ENCODE data around the gene ASIC1.
"Not testable (repeated sequence)": the region's sequence is repeated elsewhere in the genome, so short reads cannot be mapped to it uniquely, and the experiment has no call there.

Gene ASIC1

DNA sequence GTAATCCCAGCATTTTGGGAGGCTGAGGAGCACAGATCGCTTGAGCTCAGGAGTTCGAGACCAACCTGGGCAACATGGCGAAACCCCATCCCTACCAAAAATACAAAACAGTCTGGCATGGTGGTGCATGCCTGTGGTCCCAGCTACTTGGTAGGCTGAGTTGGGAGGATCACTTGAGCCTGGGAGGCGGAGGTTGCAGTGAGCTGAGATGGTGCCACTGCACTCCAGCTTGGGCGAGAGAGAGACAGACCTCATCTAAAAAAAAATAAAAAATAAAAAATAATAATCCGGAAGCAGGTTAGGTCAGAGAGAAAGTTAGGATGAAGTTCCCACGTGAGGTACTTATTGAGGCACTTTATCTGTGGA lies 27.0 kb downstream of the ASIC1 start:
- not testable (repeated sequence) for H3K4me1 ChIP-seq (ENCODE audit: control insufficient read depth, insufficient read depth, low read length); H3K27me3 ChIP-seq (ENCODE audit: control insufficient read depth, insufficient read depth, low read length); DNase-seq (ENCODE audit: low read depth, low spot score); H3K9me3 ChIP-seq (ENCODE audit: control insufficient read depth, insufficient read depth, low read length); H3K27ac ChIP-seq (ENCODE audit: low read length)
- WGBS (ENCODE audit: insufficient coverage, insufficient read length), result no CpG with 5 or more reads among the region's 7 CpGs
- peaks cover 16% of the 10 kb centered on the region; the same call in 1 of the 2 replicates for H3K36me3 ChIP-seq (ENCODE audit: control insufficient read depth, insufficient read depth, low read length)
- H3K4me3 ChIP-seq (ENCODE audit: low read length), result peak overlapping the region; percentile 93; the same call in 1 of the 2 replicates

DNA sequence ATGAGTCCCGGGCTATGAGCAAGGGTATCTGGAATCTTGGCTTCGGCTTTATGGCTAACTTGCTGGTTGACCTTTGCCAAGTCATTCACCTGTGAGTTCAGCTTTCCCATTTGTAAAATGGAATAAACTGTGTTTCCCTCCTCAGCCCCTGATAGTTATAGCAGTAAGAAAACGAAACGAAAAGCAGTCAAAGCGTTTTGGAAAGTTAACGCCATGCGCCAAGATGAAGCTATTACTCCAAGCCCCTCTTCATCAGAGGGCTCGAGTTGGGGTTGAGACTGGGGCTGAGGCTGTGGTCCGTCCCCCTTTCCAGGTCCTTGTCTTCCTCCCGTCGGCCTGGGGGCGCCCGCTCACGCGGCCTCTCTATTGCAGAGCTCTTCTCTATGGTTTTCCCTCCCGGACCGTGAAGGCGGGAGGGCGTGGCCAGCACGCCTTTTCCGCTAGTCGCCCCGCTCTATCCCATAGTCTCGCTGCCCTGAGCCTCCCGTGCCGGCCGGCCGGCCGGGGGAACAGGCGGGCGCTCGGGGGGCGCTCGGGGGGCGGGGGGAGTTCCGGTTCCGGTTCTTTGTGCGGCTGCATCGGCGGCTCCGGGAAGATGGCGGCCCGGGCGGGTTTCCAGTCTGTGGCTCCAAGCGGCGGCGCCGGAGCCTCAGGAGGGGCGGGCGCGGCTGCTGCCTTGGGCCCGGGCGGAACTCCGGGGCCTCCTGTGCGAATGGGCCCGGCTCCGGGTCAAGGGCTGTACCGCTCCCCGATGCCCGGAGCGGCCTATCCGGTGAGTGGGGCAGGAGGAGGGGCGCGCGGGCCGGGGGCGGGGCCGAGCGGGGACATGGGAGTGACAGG lies 27.6 kb downstream of the ASIC1 start, which contains the start of gene SMARCD1:
SMARCD1 (plus strand) TSS at position 568 of the 840 bp plus-strand sequence; CDS start at position 596, 28 bp downstream.
- WGBS (ENCODE audit: insufficient coverage, insufficient read length), result no CpG with 5 or more reads among the region's 69 CpGs
- H3K36me3 ChIP-seq (ENCODE audit: control insufficient read depth, insufficient read depth, low read length), result peaks cover 20% of the 10 kb centered on the region; the same call in 1 of the 2 replicates

DNA sequence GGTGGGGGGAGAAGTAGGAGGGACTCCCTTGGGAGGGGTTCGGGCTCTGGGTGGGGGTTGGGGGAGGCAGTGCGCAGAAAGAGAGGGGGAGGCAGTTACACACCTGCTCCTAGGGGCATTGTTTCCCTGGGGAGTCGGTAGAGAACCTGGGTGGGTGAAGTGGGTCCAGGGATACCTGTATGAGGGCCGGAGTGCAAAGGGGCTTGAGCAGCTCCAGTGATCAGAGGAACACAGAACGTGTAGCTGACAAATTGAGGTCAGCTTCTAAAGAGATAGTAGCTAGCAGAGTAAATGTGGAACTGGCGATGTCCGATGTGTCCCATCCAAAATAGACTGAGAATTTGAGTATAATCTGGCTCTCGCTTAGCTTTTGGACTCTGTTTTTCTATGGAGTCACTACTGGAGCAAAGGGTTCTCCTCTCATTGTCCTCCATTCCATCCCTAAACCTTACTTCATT lies 28.2 kb downstream of the ASIC1 start:
- Histone ChIP-seq H3K9me3 (ENCODE audit: control insufficient read depth, insufficient read depth, low read length) (no peaks in the 10 kb centered on the region), H3K4me3 (ENCODE audit: low read length) (peak overlapping the region; percentile 93), H3K36me3 (ENCODE audit: control insufficient read depth, insufficient read depth, low read length) (peaks cover 25% of the 10 kb centered on the region; the same call in 1 of the 2 replicates), H3K27ac (ENCODE audit: low read length) (no peak overlapping the region), H3K27me3 (ENCODE audit: control insufficient read depth, insufficient read depth, low read length) (peaks cover 1% of the 10 kb centered on the region; the same call in 1 of the 2 replicates), H3K4me1 (ENCODE audit: control insufficient read depth, insufficient read depth, low read length) (no peaks in the 10 kb centered on the region; the same call in 1 of the 2 replicates)
- no CpG with 5 or more reads among the region's 8 CpGs for WGBS (ENCODE audit: insufficient coverage, insufficient read length)
- DNase-seq (ENCODE audit: low read depth, low spot score), result no peak

More for the DNA sequence above, 27.6 kb downstream of the ASIC1 start, which contains the start of gene SMARCD1:
- H3K4me1 ChIP-seq (ENCODE audit: control insufficient read depth, insufficient read depth, low read length), result no peaks in the 10 kb centered on the region; the same call in 1 of the 2 replicates
- H3K4me3 ChIP-seq (ENCODE audit: low read length), result peak within 1 kb of the TSS; percentile 93
- H3K27ac ChIP-seq (ENCODE audit: low read length), result no peak within 1 kb of the TSS
- H3K9me3 ChIP-seq (ENCODE audit: control insufficient read depth, insufficient read depth, low read length), result no peaks in the 10 kb centered on the region
- H3K27me3 ChIP-seq (ENCODE audit: control insufficient read depth, insufficient read depth, low read length), result peaks cover 1% of the 10 kb centered on the region; the same call in 1 of the 2 replicates
- DNase-seq (ENCODE audit: low read depth, low spot score), result peak; percentile 88

DNA sequence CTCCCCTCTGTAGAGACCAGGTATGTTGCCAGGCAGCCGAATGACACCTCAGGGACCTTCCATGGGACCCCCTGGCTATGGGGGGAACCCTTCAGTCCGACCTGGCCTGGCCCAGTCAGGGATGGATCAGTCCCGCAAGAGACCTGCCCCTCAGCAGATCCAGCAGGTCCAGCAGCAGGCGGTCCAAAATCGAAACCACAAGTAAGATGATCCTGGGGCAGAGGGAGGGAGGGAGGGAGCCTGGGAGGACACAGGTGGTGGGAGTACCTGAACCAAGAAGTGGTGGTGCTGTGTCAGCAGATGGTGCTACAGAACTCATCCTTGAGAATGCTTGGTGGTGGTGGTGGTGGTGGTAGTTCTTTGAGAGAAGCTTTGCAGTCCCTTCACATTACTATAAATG lies 28.8 kb downstream of the ASIC1 start:
- WGBS (ENCODE audit: insufficient coverage, insufficient read length), result no CpG with 5 or more reads among the region's 5 CpGs
- H3K36me3 ChIP-seq (ENCODE audit: control insufficient read depth, insufficient read depth, low read length), result peaks cover 25% of the 10 kb centered on the region; the same call in 1 of the 2 replicates
- DNase-seq (ENCODE audit: low read depth, low spot score), result no peak

DNA sequence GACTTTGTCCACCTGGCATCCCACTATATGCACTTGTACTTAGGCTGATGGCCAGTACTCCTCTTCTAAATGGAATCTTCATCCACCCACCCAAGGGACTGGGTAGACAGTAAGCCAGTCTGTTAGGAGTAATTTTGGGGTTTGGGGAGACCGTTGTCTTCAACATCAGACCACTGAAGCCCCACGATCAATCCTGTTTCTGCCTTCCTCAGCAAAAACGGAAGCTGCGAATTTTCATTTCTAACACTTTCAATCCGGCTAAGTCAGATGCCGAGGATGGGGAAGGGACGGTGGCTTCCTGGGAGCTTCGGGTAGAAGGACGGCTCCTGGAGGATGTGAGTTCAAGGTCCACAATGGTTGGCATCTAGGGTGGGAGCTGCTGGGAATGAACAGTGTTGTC lies 29.8 kb downstream of the ASIC1 start:
- Histone ChIP-seq H3K27me3 (ENCODE audit: control insufficient read depth, insufficient read depth, low read length) (no peaks in the 10 kb centered on the region), H3K27ac (ENCODE audit: low read length) (no peak overlapping the region), H3K4me3 (ENCODE audit: low read length) (no peak overlapping the region), H3K9me3 (ENCODE audit: control insufficient read depth, insufficient read depth, low read length) (no peaks in the 10 kb centered on the region), H3K36me3 (ENCODE audit: control insufficient read depth, insufficient read depth, low read length) (peaks cover 25% of the 10 kb centered on the region; the same call in 1 of the 2 replicates), H3K4me1 (ENCODE audit: control insufficient read depth, insufficient read depth, low read length) (no peaks in the 10 kb centered on the region; the same call in 1 of the 2 replicates)
- WGBS (ENCODE audit: insufficient coverage, insufficient read length), result no CpG with 5 or more reads among the region's 9 CpGs
- no peak for DNase-seq (ENCODE audit: low read depth, low spot score)

More for the DNA sequence above, 28.8 kb downstream of the ASIC1 start:
- Histone ChIP-seq H3K4me3 (ENCODE audit: low read length) (no peak overlapping the region; the same call in 1 of the 2 replicates), H3K27me3 (ENCODE audit: control insufficient read depth, insufficient read depth, low read length) (peaks cover 1% of the 10 kb centered on the region; the same call in 1 of the 2 replicates), H3K27ac (ENCODE audit: low read length) (no peak overlapping the region), H3K4me1 (ENCODE audit: control insufficient read depth, insufficient read depth, low read length) (no peaks in the 10 kb centered on the region; the same call in 1 of the 2 replicates), H3K9me3 (ENCODE audit: control insufficient read depth, insufficient read depth, low read length) (no peaks in the 10 kb centered on the region)

DNA sequence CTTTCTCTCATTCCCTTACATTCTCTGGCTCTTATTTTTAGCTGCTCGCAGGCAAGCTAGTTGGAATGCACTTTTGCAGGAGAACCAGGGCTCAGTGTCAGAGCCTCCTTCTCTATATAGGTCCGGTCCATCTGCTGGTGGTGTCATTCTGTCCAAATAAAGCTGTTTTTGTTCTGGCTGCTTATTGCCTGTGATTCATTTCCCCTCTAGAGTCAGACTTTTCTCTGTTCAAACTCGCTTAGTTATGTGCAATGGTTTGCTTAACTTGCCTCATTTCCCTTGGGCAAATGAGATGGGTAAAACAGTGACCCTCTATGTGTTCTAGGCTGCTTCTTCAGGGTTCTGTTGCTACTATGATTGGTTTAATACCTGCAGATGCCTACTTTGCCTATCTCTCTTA lies 30.6 kb downstream of the ASIC1 start:
- no peaks in the 10 kb centered on the region; the same call in 1 of the 2 replicates for H3K4me1 ChIP-seq (ENCODE audit: control insufficient read depth, insufficient read depth, low read length)
- no peaks in the 10 kb centered on the region for H3K27me3 ChIP-seq (ENCODE audit: control insufficient read depth, insufficient read depth, low read length)
- no peaks in the 10 kb centered on the region for H3K9me3 ChIP-seq (ENCODE audit: control insufficient read depth, insufficient read depth, low read length)
- peaks cover 25% of the 10 kb centered on the region; the same call in 1 of the 2 replicates for H3K36me3 ChIP-seq (ENCODE audit: control insufficient read depth, insufficient read depth, low read length)
- no peak for DNase-seq (ENCODE audit: low read depth, low spot score)
- H3K27ac ChIP-seq (ENCODE audit: low read length), result no peak overlapping the region
- no peak overlapping the region for H3K4me3 ChIP-seq (ENCODE audit: low read length)
- WGBS (ENCODE audit: insufficient coverage, insufficient read length), result no CpG with 5 or more reads among the region's 3 CpGs

DNA sequence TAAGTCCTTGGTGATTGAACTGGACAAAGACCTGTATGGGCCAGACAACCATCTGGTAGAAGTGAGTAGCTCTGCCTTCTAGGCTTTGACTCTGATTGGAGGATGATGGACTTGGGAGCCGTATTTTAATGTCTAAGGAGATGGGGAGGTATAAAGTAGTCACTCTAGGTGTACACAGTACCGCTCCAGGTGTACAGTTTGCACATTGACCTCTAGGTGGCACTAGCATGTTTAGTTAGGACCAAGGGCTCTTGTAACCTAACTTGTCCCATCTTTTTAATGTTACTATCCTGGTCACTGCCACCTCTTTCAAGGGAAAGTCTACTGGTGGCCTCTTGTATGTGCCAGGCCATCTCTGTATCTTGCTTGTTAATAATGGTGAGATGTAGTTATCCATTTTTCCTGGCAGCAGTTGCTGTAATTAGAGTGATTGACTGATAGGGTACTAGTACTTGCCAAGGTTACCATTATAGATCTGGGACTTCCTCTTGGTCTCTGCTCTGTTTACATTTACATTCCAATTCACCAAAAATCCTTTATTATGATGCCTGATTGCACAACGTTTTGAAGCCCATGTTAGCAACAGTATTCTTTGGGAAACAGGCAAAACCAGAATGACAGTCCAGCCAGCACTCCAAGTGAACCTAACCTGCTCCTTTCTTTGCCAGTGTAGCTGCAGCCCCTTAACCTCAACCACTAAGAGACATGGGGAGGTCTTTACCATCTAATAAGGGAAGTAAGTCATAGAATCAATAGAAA lies 31.4 kb downstream of the ASIC1 start:
- H3K4me3 ChIP-seq (ENCODE audit: low read length), result no peak overlapping the region
- H3K27me3 ChIP-seq (ENCODE audit: control insufficient read depth, insufficient read depth, low read length), result no peaks in the 10 kb centered on the region
- WGBS (ENCODE audit: insufficient coverage, insufficient read length), result no CpG with 5 or more reads among the region's 3 CpGs
- peaks cover 27% of the 10 kb centered on the region; the same call in 1 of the 2 replicates for H3K36me3 ChIP-seq (ENCODE audit: control insufficient read depth, insufficient read depth, low read length)
- H3K27ac ChIP-seq (ENCODE audit: low read length), result no peak overlapping the region
- no peaks in the 10 kb centered on the region for H3K9me3 ChIP-seq (ENCODE audit: control insufficient read depth, insufficient read depth, low read length)
- no peak for DNase-seq (ENCODE audit: low read depth, low spot score)
- H3K4me1 ChIP-seq (ENCODE audit: control insufficient read depth, insufficient read depth, low read length), result no peaks in the 10 kb centered on the region; the same call in 1 of the 2 replicates

DNA sequence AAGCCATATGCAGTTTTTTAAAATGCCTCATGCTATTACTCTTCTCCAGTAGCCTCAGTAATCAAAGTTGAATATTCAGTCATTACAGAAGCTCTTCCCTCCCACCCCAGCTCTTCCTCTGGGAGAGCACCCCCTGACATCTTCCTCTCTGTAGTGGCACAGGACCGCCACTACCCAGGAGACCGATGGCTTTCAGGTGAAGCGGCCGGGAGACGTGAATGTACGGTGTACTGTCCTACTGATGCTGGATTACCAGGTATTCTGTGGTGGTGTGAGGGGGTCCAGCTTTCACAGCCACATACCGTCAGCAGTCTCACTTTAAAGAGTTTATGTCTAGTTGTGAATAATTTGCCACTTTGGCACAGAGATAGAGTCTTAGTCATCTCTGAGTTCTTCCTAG lies 32.3 kb downstream of the ASIC1 start:
- H3K27ac ChIP-seq (ENCODE audit: low read length), result no peak overlapping the region
- H3K4me1 ChIP-seq (ENCODE audit: control insufficient read depth, insufficient read depth, low read length), result no peaks in the 10 kb centered on the region
- no peak overlapping the region for H3K4me3 ChIP-seq (ENCODE audit: low read length)
- no peak for DNase-seq (ENCODE audit: low read depth, low spot score)
- H3K9me3 ChIP-seq (ENCODE audit: control insufficient read depth, insufficient read depth, low read length), result no peaks in the 10 kb centered on the region
- WGBS (ENCODE audit: insufficient coverage, insufficient read length), result no CpG with 5 or more reads among the region's 7 CpGs
- peaks cover 33% of the 10 kb centered on the region; the same call in 1 of the 2 replicates for H3K36me3 ChIP-seq (ENCODE audit: control insufficient read depth, insufficient read depth, low read length)
- H3K27me3 ChIP-seq (ENCODE audit: control insufficient read depth, insufficient read depth, low read length), result no peaks in the 10 kb centered on the region

DNA sequence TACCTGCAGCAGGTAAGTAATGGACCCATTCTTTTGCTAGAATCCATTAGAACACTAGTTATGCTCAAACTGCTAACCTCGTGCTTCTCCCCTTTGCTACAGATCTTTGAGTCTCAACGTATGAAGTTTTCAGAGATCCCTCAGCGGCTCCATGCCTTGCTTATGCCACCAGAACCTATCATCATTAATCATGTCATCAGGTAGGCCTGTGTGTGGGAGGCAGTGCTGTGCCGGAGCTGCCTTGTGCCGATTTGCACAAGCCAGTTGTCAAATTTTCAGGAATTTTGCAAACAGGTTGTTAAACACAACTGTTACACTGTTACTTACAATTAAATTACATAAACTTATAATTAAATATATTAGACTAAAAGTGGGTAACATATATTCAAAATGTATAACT lies 33.0 kb downstream of the ASIC1 start:
- WGBS (ENCODE audit: insufficient coverage, insufficient read length), result no CpG with 5 or more reads among the region's 5 CpGs

DNA sequence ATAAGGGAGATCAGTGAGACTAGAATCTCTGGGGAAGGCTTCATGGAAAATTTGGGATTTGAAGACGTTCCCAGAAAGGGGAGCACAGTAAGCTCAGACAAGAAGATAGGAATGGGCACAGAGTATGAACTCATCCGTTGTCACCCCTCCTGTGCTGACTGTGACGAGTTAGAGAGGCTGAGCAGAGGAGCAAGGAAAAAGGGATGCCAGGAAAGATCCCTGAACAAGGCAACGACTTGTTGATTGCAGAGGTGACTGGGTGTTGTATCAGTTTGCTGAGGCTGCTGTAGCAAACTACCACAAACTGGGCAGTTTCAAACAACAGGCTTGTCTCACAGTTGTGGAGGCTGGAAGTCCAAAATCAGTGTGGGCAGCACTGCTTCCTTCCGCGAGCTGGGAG lies 40.6 kb downstream of the ASIC1 start:
- Histone ChIP-seq H3K27ac (ENCODE audit: low read length) (no peak overlapping the region), H3K9me3 (ENCODE audit: control insufficient read depth, insufficient read depth, low read length) (no peaks in the 10 kb centered on the region), H3K4me3 (ENCODE audit: low read length) (no peak overlapping the region), H3K4me1 (ENCODE audit: control insufficient read depth, insufficient read depth, low read length) (peaks cover 2% of the 10 kb centered on the region; the same call in 1 of the 2 replicates), H3K36me3 (ENCODE audit: control insufficient read depth, insufficient read depth, low read length) (peaks cover 47% of the 10 kb centered on the region), H3K27me3 (ENCODE audit: control insufficient read depth, insufficient read depth, low read length) (no peaks in the 10 kb centered on the region)
- DNase-seq (ENCODE audit: low read depth, low spot score), result no peak
- WGBS (ENCODE audit: insufficient coverage, insufficient read length), result no CpG with 5 or more reads among the region's 6 CpGs

More for the DNA sequence above, 33.0 kb downstream of the ASIC1 start:
- no peak for DNase-seq (ENCODE audit: low read depth, low spot score)
- Histone ChIP-seq H3K27me3 (ENCODE audit: control insufficient read depth, insufficient read depth, low read length) (no peaks in the 10 kb centered on the region), H3K4me3 (ENCODE audit: low read length) (no peak overlapping the region), H3K4me1 (ENCODE audit: control insufficient read depth, insufficient read depth, low read length) (no peaks in the 10 kb centered on the region), H3K27ac (ENCODE audit: low read length) (no peak overlapping the region), H3K36me3 (ENCODE audit: control insufficient read depth, insufficient read depth, low read length) (peaks cover 37% of the 10 kb centered on the region; the same call in 1 of the 2 replicates), H3K9me3 (ENCODE audit: control insufficient read depth, insufficient read depth, low read length) (no peaks in the 10 kb centered on the region)

All from iPS DF 6.9 (cell line).